Uterus (tissue), 4 donors: ENCODE data around the gene SACM1L. TPM values are rescaled to one million over a fixed set of nuclear protein-coding genes. Genes with fewer than 3 reads are reported as not detected.
A peak's percentile ranks its signal among the peaks of the same experiment; 100 is the strongest.

Source experiments
- DNase-seq, 2 donors: peaks; one replicate each; pipeline ENCODE4 v3.0.0-alpha.2; 2019 to 2020
- H3K27ac ChIP-seq, 2 donors: fragments of 200-600 bp; sonication (generic); 1 replicate in 1 of 2; 2 replicates in 1 of 2; pipeline ENCODE4 v1.5.1; 2016 to 2018
- H3K27me3 ChIP-seq, 2 donors: fragments of 200-600 bp; sonication (generic); one replicate each; pipeline ENCODE4 v1.5.1; 2018 to 2019; ENCODE audit warnings: control low read depth in 1 of 2
- H3K36me3 ChIP-seq, 2 donors: fragments of 200-600 bp; sonication (generic); one replicate each; pipeline ENCODE4 v1.5.1; 2019; ENCODE audit warnings: control low read depth in 1 of 2
- H3K4me1 ChIP-seq, 2 donors: fragments of 200-600 bp; sonication (generic); one replicate each; pipeline ENCODE4 v1.5.1; 2018 to 2019; ENCODE audit warnings: control low read depth in 1 of 2
- H3K4me3 ChIP-seq, 2 donors: fragments of 200-600 bp; sonication (generic); 1 replicate in 1 of 2; 2 replicates in 1 of 2; pipeline ENCODE4 v1.5.1; 2018 to 2019; ENCODE audit warnings: mild to moderate bottlenecking in 1 of 2
- H3K9me3 ChIP-seq, 2 donors: fragments of 200-600 bp; sonication (generic); one replicate each; pipeline ENCODE4 v1.5.1; 2019; ENCODE audit warnings: control low read depth in 1 of 2
- CTCF ChIP-seq, 4 experiments: fragments of 200-600 bp in 2 of 4; fragments of 450-650 bp in 2 of 4; sonication (generic) in 2 of 4; IDR thresholded peaks; one replicate each; pipeline ENCODE4 v1.5.1; 2016 to 2019; ENCODE audit warnings: antibody characterized with exemption in 4 of 4, mild to moderate bottlenecking in 2 of 4, moderate library complexity in 1 of 4
- POLR2A ChIP-seq, 2 donors: fragments of 450-650 bp; IDR thresholded peaks; one replicate each; pipeline ENCODE4 v1.6.1; 2016; ENCODE audit warnings: antibody characterized with exemption in 2 of 2, mild to moderate bottlenecking in 1 of 2, moderate library complexity in 1 of 2
- intact Hi-C: fragments of 100-400 bp; cut with DNase I; formaldehyde crosslinking; loops from one replicate; pipeline ENCODE4 v1.15.1; 2023; ENCODE audit warnings: low total_unique reads
- total RNA-seq, 4 donors: library from RNA; depleted of rRNA in 3 of 4; stranded (reverse); fragments of >200 nt in 3 of 4; gene quantifications; one replicate each; pipeline versions ENCODE4 v1.1.0 to v1.2.4, GENCODE V29; 2014 to 2023
- donor health status: DM: yes; HTN: yes; CAD: no.

The SACM1L gene, protein sequence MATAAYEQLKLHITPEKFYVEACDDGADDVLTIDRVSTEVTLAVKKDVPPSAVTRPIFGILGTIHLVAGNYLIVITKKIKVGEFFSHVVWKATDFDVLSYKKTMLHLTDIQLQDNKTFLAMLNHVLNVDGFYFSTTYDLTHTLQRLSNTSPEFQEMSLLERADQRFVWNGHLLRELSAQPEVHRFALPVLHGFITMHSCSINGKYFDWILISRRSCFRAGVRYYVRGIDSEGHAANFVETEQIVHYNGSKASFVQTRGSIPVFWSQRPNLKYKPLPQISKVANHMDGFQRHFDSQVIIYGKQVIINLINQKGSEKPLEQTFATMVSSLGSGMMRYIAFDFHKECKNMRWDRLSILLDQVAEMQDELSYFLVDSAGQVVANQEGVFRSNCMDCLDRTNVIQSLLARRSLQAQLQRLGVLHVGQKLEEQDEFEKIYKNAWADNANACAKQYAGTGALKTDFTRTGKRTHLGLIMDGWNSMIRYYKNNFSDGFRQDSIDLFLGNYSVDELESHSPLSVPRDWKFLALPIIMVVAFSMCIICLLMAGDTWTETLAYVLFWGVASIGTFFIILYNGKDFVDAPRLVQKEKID
- total RNA-seq, result 10 to 100 TPM; 24.3 to 83.0 (median 68.7) TPM

- Histone ChIP-seq H3K4me1 (no peaks in the 10 kb centered on the region), H3K9me3 (no peaks in the 10 kb centered on the region), H3K36me3 (no peaks in the 10 kb centered on the region), H3K27ac (peak within 1 kb of the TSS; percentile 86 to 92), H3K27me3 (no peaks in the 10 kb centered on the region), H3K4me3 (peak within 1 kb of the TSS; percentile 84 to 91)
- peak; percentile 97 to 98 for DNase-seq
- peak in 1 of 2 donors; percentile 73 for TF ChIP-seq POLR2A (IDR thresholded peaks at IDR 0.05)
- peak in 1 of 4 experiments; percentile 26 for TF ChIP-seq CTCF (IDR thresholded peaks at IDR 0.05)
- intact Hi-C loops, result no loop called here
These were observed at the start of gene SACM1L for GRCh38 chr3:45688882-45689786. SACM1L (plus strand) TSS chr3:45689396; CDS start chr3:45689466, 70 bp downstream.

GRCh38 chr3:45640091-45640507, 49.1 kb upstream of the SACM1L start:
- Histone ChIP-seq H3K9me3 (no peaks in the 10 kb centered on the region), H3K27me3 (no peaks in the 10 kb centered on the region), H3K36me3 (no peaks in the 10 kb centered on the region), H3K4me1 (peaks cover 0 to 4% of the 10 kb centered on the region in 2 donors), H3K4me3 (no peak overlapping the region), H3K27ac (no peak overlapping the region)
- intact Hi-C loops, result no loop called here
- no peak for DNase-seq
- TF ChIP-seq POLR2A (IDR thresholded peaks at IDR 0.05) (no peak), CTCF (IDR thresholded peaks at IDR 0.05) (no peak)

GRCh38 chr3:45640724-45641361, 48.4 kb upstream of the SACM1L start:
- no peak overlapping the region for H3K27ac ChIP-seq
- DNase-seq, result no peak
- H3K9me3 ChIP-seq, result no peaks in the 10 kb centered on the region
- peaks cover 0 to 4% of the 10 kb centered on the region in 2 donors for H3K4me1 ChIP-seq
- intact Hi-C loops, result no loop called here
- H3K36me3 ChIP-seq, result no peaks in the 10 kb centered on the region
- no peak for TF ChIP-seq POLR2A (IDR thresholded peaks at IDR 0.05)
- TF ChIP-seq CTCF (IDR thresholded peaks at IDR 0.05), result no peak
- H3K4me3 ChIP-seq, result no peak overlapping the region
- no peaks in the 10 kb centered on the region for H3K27me3 ChIP-seq

- DNase-seq, result no peak
- H3K9me3 ChIP-seq, result no peaks in the 10 kb centered on the region
- H3K27me3 ChIP-seq, result no peaks in the 10 kb centered on the region
- H3K4me1 ChIP-seq, result peaks cover 0 to 4% of the 10 kb centered on the region in 2 donors
- no peak overlapping the region for H3K27ac ChIP-seq
- TF ChIP-seq POLR2A (IDR thresholded peaks at IDR 0.05) (no peak), CTCF (IDR thresholded peaks at IDR 0.05) (no peak)
- intact Hi-C loops, result no loop called here
- no peaks in the 10 kb centered on the region for H3K36me3 ChIP-seq
- H3K4me3 ChIP-seq, result no peak overlapping the region
These were observed 47.4 kb upstream of the SACM1L start for GRCh38 chr3:45641756-45642155.
